SK-N-SH (cell line): ENCODE measurements around the gene SDHA. TPM values are rescaled to one million over a fixed set of nuclear protein-coding genes. Genes with fewer than 3 reads are reported as not detected.

Experiments
- CTCF ChIA-PET: fragments of 300-600, 350-600 bp; formaldehyde crosslinking; extraction: SDS; loops from one replicate; lab custom pipeline; 2021; lab: Yijun Ruan, JAX
- POLR2A ChIA-PET: fragments of 350-600 bp; sonication (Branson Sonifier 250); formaldehyde crosslinking; extraction: SDS; loops from one replicate; lab custom pipeline; 2020; ENCODE audit warnings: antibody characterized with exemption, inconsistent platforms; lab: Yijun Ruan, JAX
- DNase-seq: peaks from one replicate; pipeline ENCODE4 v3.0.0; 2012
- H2AFZ ChIP-seq: fragments of 200-600 bp; sonication (generic); 2 replicates; pipeline ENCODE4 v1.8.1; 2016; ENCODE audit warnings: antibody characterized with exemption, mild to moderate bottlenecking, low read depth
- H3F3A ChIP-seq: fragments of 200-600 bp; sonication (generic); replicated peaks from 2 replicates; pipeline ENCODE3; 2016; ENCODE audit warnings: antibody characterized with exemption, mild to moderate bottlenecking; ENCODE audit not compliant: insufficient read depth
- H3K27ac ChIP-seq, 2 experiments: fragments of 200-500 bp in 1 of 2; fragments of 200-600 bp in 1 of 2; sonication (Bioruptor generic) in 1 of 2; sonication (generic), shearing (Covaris generic) in 1 of 2; 2 replicates each; pipeline versions ENCODE4 v1.5.1 to v1.6.1; 2014 to 2016; ENCODE audit warnings: low read depth in 2 of 2, inconsistent platforms in 1 of 2, low read length in 1 of 2, mild to moderate bottlenecking in 1 of 2, mixed read lengths in 1 of 2
- H3K27me3 ChIP-seq: fragments of 200-600 bp; sonication (generic), shearing (Covaris generic); 2 replicates; pipeline ENCODE4 v1.6.1; 2016; ENCODE audit warnings: mixed run types; ENCODE audit not compliant: insufficient read depth
- H3K36me3 ChIP-seq, 2 experiments: fragments of 200-500 bp in 1 of 2; fragments of 200-600 bp in 1 of 2; sonication (Bioruptor generic) in 1 of 2; sonication (generic) in 1 of 2; replicated peaks in 1 of 2; 2 replicates each; pipeline versions ENCODE3 to v1.5.1; 2014 to 2016; ENCODE audit warnings: low read length in 1 of 2, mild to moderate bottlenecking in 1 of 2; ENCODE audit not compliant: insufficient read depth in 2 of 2, control insufficient read depth in 1 of 2
- H3K4me1 ChIP-seq, 2 experiments: fragments of 200-500 bp in 1 of 2; fragments of 200-600 bp in 1 of 2; sonication (Bioruptor generic) in 1 of 2; sonication (generic), shearing (Covaris generic) in 1 of 2; 2 replicates each; pipeline versions ENCODE4 v1.5.1 to v1.6.1; 2014 to 2016; ENCODE audit warnings: low read depth in 1 of 2, low read length in 1 of 2, mixed run types in 1 of 2; ENCODE audit not compliant: insufficient read depth in 2 of 2, control insufficient read depth in 1 of 2
- H3K4me2 ChIP-seq: fragments of 200-600 bp; sonication (generic), shearing (Covaris generic); 2 replicates; pipeline ENCODE4 v1.6.1; 2017; ENCODE audit warnings: mixed run types
- H3K4me3 ChIP-seq, 2 experiments: fragments of 200-500 bp in 1 of 2; fragments of 200-600 bp in 1 of 2; sonication (Bioruptor generic) in 1 of 2; sonication (generic), shearing (Covaris generic) in 1 of 2; 2 replicates each; pipeline versions ENCODE4 v1.5.1 to v1.8.1; 2014 to 2016; ENCODE audit warnings: low read depth in 2 of 2, inconsistent platforms in 1 of 2, low read length in 1 of 2, mild to moderate bottlenecking in 1 of 2, mixed read lengths in 1 of 2, moderate library complexity in 1 of 2
- H3K79me2 ChIP-seq: fragments of 200-600 bp; sonication (generic); 2 replicates; pipeline ENCODE4 v1.8.1; 2017; ENCODE audit warnings: mild to moderate bottlenecking; ENCODE audit not compliant: insufficient read depth
- H3K9ac ChIP-seq: fragments of 200-600 bp; sonication (generic); 2 replicates; pipeline ENCODE4 v1.6.1; 2017; ENCODE audit warnings: mixed run types
- H3K9me2 ChIP-seq: fragments of 200-600 bp; sonication (generic); 2 replicates; pipeline ENCODE4 v1.6.1; 2017; ENCODE audit warnings: mixed run types
- H3K9me3 ChIP-seq: fragments of 200-600 bp; sonication (generic); 2 replicates; pipeline ENCODE4 v1.6.1; 2017; ENCODE audit warnings: mixed run types, mild to moderate bottlenecking, moderate library complexity
- H4K20me1 ChIP-seq: fragments of 200-600 bp; sonication (generic); 2 replicates; pipeline ENCODE4 v1.6.1; 2017; ENCODE audit warnings: mild to moderate bottlenecking, mixed run types; ENCODE audit not compliant: insufficient read depth
- ELF1 ChIP-seq: IDR thresholded peaks from 2 replicates; pipeline ENCODE4 v1.4.0; 2012
- EP300 ChIP-seq, 2 experiments: IDR thresholded peaks; 2 replicates each; pipeline versions ENCODE4 v1.4.0 to v1.6.1; 2012; ENCODE audit warnings: borderline replicate concordance in 1 of 2, low read depth in 1 of 2, low read length in 1 of 2
- FOSL2 ChIP-seq: IDR thresholded peaks from 2 replicates; pipeline ENCODE4 v1.4.0; 2012; ENCODE audit warnings: low read depth, mild to moderate bottlenecking, moderate library complexity, borderline replicate concordance
- FOXM1 ChIP-seq: IDR thresholded peaks from 2 replicates; pipeline ENCODE4 v1.4.0; 2012; ENCODE audit warnings: low read depth, mild to moderate bottlenecking
- GABPA ChIP-seq: IDR thresholded peaks from 2 replicates; pipeline ENCODE4 v1.4.0; 2012; ENCODE audit warnings: low read depth, mild to moderate bottlenecking
- GATA2 ChIP-seq: sonication (generic); formaldehyde crosslinking; IDR thresholded peaks from 2 replicates; pipeline ENCODE4 v1.5.0; 2020; ENCODE audit warnings: mild to moderate bottlenecking, missing genetic modification reagents
- MXI1 ChIP-seq: IDR thresholded peaks from 2 replicates; pipeline ENCODE4 v1.6.1; 2012; ENCODE audit warnings: mild to moderate bottlenecking, low read depth, low read length, improper control_type of control experiment
- NFIC ChIP-seq: IDR thresholded peaks from 2 replicates; pipeline ENCODE4 v1.4.0; 2012; ENCODE audit warnings: borderline replicate concordance
- RAD21 ChIP-seq: IDR thresholded peaks from 2 replicates; pipeline ENCODE4 v1.6.1; 2012; ENCODE audit warnings: mild to moderate bottlenecking, low read length
- RXRA ChIP-seq: IDR thresholded peaks from 2 replicates; pipeline ENCODE4 v1.4.0; 2012; ENCODE audit warnings: low read depth, mild to moderate bottlenecking, borderline replicate concordance
- SIN3A ChIP-seq: IDR thresholded peaks from 2 replicates; pipeline ENCODE4 v1.6.1; 2012; ENCODE audit warnings: low read depth, mild to moderate bottlenecking, low read length, moderate library complexity, borderline replicate concordance
- WGBS: methylation state at CpG from one replicate; pipeline ENCODE4 v1.1.6; 2017; ENCODE audit warnings: low lambda C conversion rate; 5-methylcytosine and 5-hydroxymethylcytosine counted together
- polyA plus RNA-seq, 3 experiments: library from polyadenylated mRNA; depleted of rRNA; stranded (reverse); fragments of >200 nt; gene quantifications; 2 replicates each; pipeline ENCODE4 v1.2.3, GENCODE V29; 2012
- TF ChIP-seq, protein P1 (sequence below): fragments of 200-600 bp; sonication (generic); IDR thresholded peaks from 2 replicates; pipeline ENCODE4 v1.6.1; 2017; ENCODE audit warnings: antibody characterized with exemption, mild to moderate bottlenecking, moderate library complexity
- TF ChIP-seq, protein P2 (sequence below): IDR thresholded peaks from 2 replicates; pipeline ENCODE4 v1.6.1; 2012; ENCODE audit warnings: mild to moderate bottlenecking, low read depth, low read length, moderate library complexity

SDHA gene
- polyA plus RNA-seq, 1 of the 3 experiments (the other 2 are of a cell fraction) = 106 TPM

DNA sequence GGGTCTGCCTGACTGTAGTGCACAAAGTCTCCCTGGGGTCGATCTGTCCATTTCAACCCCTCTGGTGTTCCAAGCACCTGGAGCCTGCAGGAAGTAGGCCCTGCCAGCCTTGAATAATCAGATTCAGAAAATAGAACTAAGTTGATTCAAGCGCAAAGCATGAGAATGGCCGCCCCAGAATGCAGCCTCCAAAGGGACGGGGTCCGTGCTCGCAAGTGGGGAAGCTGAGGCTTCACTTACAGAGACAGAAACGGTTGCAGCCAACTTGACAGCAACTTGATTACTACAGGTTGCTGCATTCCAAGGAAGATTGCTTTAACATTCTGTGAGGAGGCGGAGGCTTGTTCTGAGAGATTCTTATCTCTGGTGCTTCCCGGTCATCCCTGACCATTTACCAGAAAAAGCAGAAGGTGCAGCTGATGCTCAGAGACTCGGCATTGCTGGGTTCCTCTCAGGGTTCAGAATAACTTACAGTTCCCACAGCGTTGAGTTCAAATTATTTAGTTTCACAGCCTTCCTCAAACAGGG, 41.8 kb upstream of the SDHA start:
- H3K4me2 ChIP-seq = no peak overlapping the region
- CTCF ChIA-PET = interaction anchor here (0.9 to 1.5 kb wide), 2 partner anchors 10 to 12 kb away, joined by 3 to 4 read pairs; no protein-coding TSS in a partner anchor
- H3K79me2 ChIP-seq = no peaks in the 10 kb centered on the region
- peaks cover 3% of the 10 kb centered on the region; the same call in 1 of the 2 replicates for H3K27me3 ChIP-seq
- no peak overlapping the region for H2AFZ ChIP-seq
- no peaks in the 10 kb centered on the region for H3K9me3 ChIP-seq
- no peak overlapping the region; a peak in 1 of 4 replicates for H3K27ac ChIP-seq
- H3K9ac ChIP-seq = no peak overlapping the region
- no peaks in the 10 kb centered on the region for H3F3A ChIP-seq
- H3K36me3 ChIP-seq = no peaks in the 10 kb centered on the region
- no peaks in the 10 kb centered on the region for H3K9me2 ChIP-seq
- no peak for DNase-seq
- H4K20me1 ChIP-seq = no peaks in the 10 kb centered on the region
- POLR2A ChIA-PET = no interaction called here
- TF ChIP-seq FOSL2 (no peak), FOXM1 (no peak), RAD21 (no peak), ELF1 (no peak), MXI1 (no peak), RXRA (no peak), NFIC (no peak), SIN3A (no peak), EP300 (IDR thresholded peaks at IDR 0.05; ENCODE audit: borderline replicate concordance in 1 of 2, low read depth in 1 of 2, low read length in 1 of 2) (no peak), GABPA (no peak), GATA2 (no peak)
- TF ChIP-seq, protein P1, sequence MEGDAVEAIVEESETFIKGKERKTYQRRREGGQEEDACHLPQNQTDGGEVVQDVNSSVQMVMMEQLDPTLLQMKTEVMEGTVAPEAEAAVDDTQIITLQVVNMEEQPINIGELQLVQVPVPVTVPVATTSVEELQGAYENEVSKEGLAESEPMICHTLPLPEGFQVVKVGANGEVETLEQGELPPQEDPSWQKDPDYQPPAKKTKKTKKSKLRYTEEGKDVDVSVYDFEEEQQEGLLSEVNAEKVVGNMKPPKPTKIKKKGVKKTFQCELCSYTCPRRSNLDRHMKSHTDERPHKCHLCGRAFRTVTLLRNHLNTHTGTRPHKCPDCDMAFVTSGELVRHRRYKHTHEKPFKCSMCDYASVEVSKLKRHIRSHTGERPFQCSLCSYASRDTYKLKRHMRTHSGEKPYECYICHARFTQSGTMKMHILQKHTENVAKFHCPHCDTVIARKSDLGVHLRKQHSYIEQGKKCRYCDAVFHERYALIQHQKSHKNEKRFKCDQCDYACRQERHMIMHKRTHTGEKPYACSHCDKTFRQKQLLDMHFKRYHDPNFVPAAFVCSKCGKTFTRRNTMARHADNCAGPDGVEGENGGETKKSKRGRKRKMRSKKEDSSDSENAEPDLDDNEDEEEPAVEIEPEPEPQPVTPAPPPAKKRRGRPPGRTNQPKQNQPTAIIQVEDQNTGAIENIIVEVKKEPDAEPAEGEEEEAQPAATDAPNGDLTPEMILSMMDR = no peak
- TF ChIP-seq, protein P2, sequence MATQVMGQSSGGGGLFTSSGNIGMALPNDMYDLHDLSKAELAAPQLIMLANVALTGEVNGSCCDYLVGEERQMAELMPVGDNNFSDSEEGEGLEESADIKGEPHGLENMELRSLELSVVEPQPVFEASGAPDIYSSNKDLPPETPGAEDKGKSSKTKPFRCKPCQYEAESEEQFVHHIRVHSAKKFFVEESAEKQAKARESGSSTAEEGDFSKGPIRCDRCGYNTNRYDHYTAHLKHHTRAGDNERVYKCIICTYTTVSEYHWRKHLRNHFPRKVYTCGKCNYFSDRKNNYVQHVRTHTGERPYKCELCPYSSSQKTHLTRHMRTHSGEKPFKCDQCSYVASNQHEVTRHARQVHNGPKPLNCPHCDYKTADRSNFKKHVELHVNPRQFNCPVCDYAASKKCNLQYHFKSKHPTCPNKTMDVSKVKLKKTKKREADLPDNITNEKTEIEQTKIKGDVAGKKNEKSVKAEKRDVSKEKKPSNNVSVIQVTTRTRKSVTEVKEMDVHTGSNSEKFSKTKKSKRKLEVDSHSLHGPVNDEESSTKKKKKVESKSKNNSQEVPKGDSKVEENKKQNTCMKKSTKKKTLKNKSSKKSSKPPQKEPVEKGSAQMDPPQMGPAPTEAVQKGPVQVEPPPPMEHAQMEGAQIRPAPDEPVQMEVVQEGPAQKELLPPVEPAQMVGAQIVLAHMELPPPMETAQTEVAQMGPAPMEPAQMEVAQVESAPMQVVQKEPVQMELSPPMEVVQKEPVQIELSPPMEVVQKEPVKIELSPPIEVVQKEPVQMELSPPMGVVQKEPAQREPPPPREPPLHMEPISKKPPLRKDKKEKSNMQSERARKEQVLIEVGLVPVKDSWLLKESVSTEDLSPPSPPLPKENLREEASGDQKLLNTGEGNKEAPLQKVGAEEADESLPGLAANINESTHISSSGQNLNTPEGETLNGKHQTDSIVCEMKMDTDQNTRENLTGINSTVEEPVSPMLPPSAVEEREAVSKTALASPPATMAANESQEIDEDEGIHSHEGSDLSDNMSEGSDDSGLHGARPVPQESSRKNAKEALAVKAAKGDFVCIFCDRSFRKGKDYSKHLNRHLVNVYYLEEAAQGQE = no peak
- H3K4me3 ChIP-seq = no peak overlapping the region
- peaks cover 0 to 9% of the 10 kb centered on the region in 2 experiments; a peak in 1 of 4 replicates for H3K4me1 ChIP-seq
- 66% methylated on average over 11 of the region's 11 CpGs for WGBS
